T47D (cell line): ENCODE data around the gene GIMAP8.
A peak's percentile ranks its signal among the peaks of the same experiment; 100 is the strongest.
"Not testable (repeated sequence)": the region's sequence is repeated elsewhere in the genome, so short reads cannot be mapped to it uniquely, and the experiment has no call there.

Source experiments
- DNase-seq, 2 experiments: peaks; one replicate each; pipeline versions ENCODE4 v3.0.0 to v3.0.0-alpha.2; 2011 to 2012; ENCODE audit warnings: low read depth in 1 of 2, low spot score in 1 of 2
- JUND ChIP-seq: IDR thresholded peaks from 2 replicates; pipeline ENCODE4 v1.6.1; 2012; ENCODE audit warnings: low read depth
- in situ Hi-C: cut with HindIII; loops from 2 replicates; pipeline ENCODE4 v1.10.0; 2016; ENCODE audit warnings: low sequenced_read_pairs, low pct_unique_long_range_greater_than_20kb

GIMAP8 gene

DNA sequence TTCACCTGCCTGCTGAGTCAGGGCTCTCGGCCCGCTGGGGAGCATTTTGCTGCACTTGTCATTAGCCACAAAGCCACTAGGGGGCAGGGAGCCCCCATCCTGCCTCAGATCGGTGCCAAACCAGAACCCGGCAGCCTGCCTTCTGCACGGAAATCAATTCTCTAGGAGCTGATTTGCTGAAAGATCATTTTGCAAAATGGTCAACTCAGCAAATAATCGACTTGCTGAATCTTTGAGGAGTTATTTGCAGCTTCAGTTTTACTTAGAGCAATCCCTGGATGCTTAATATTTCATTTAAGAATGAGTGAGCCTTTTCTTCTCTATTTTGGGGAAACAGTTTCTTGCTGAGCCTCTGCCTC is 1.7 kb upstream of the GIMAP8 start:
- in situ Hi-C loops: no loop called here
- peak; percentile 62 to 72 for DNase-seq
- no peak for TF ChIP-seq JUND

GRCh38 chr7:150449206-150449952 is 1.1 kb upstream of the GIMAP8 start:
- in situ Hi-C loops: no loop called here
- TF ChIP-seq JUND: no peak
- no peak for DNase-seq

GRCh38 chr7:150451097-150451793 is 815 bp downstream of the GIMAP8 start:
- TF ChIP-seq JUND: no peak
- in situ Hi-C loops: no loop called here
- DNase-seq: no peak

DNA sequence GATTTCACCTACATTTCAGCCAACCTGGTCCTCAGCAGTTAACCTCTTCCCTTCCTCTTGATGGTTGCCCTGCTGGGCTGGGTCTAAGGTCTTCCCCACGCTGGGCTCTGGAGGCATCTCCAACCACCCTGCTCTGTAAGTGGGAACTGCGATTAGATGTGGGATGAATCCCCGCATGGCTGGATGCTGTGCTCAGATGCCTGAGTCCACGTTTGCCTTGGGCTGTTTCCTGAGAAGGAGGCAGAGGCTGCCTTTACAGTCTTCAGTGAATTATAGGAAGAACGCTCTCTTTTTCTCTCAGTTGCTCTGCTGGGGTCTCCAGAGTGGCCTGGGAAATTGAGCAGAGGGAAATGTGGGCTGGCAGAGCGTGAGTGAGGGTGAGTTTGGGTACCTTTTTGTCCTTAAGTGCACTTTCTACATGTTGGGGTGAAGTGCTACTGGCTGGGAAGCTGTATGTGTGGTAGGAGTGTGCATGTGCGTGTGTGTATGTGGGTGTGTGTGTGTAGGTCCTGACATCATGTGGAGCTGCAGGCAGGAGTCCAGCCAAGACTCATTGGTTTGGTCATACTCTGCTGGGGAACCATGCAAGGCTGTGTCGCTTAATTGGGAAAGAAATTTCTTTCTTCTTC is 1.5 kb downstream of the GIMAP8 start:
- TF ChIP-seq JUND: no peak
- in situ Hi-C loops: no loop called here
- no peak for DNase-seq

DNA sequence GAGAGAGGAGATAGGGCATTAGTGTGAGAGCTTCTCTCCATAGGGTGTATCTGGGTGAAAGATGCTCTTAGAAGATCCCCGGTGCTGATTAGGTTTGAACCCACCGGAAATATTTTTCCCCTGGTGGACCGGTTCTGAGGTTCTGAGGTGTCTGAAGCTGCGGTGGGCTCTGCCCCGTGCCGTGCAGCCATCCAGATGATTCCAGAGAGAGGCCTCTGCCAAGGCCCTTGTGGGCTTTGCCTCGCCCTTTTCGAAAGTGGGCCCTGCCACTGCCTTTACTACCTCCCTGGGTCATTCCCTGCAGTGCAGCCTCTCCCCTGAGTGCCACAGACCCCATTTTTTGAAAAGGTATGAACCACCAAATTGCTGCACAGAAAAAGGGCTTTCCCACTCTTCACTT is 2.8 kb downstream of the GIMAP8 start:
- no peak for TF ChIP-seq JUND
- no peak for DNase-seq
- in situ Hi-C loops: no loop called here

DNA sequence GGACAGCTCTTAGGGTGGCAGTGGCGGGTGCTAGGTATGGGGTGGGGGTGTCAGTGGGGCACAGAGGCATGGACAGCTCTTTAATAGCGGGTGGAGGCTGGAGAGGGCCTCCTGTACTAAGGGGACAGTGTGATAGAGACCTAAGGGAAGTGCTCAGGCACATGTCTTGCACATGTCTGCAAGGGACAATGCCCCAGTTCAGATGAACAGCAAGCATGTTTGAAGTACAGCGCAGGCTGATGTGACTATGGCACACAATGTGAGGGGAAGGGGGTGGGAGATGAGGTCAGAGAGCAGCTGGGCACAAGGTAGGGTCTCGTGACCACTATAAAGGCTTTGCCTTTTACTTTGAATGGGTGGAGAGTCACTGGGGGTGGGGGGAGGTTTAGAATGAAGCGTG is 3.5 kb downstream of the GIMAP8 start:
- in situ Hi-C loops: no loop called here
- TF ChIP-seq JUND: no peak
- no peak for DNase-seq

DNA sequence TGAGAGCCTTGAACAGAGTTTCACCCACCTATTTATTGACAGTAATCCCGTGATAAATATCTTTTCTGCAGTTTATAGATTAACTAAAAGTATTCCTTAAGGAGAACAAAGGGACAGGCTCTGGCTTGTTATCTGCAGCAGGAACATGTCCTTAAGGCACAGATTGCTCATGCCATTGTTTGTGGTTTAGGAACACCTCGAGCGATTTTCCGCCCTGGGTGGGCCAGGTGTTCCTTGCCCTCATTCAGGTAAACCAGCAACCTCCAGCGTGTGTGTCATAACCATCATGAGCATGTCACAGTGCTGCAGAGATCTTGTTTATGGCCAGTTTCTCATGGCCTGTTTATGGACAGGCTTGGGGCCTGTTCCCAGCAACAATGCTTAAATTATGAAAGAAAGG is 6.6 kb downstream of the GIMAP8 start:
- in situ Hi-C loops: not testable (repeated sequence)

GRCh38 chr7:150458235-150458634 is 7.8 kb downstream of the GIMAP8 start:
- no peak for DNase-seq
- in situ Hi-C loops: no loop called here
- TF ChIP-seq JUND: no peak

More for the DNA sequence above, 6.6 kb downstream of the GIMAP8 start:
- DNase-seq: not testable (repeated sequence)

DNA sequence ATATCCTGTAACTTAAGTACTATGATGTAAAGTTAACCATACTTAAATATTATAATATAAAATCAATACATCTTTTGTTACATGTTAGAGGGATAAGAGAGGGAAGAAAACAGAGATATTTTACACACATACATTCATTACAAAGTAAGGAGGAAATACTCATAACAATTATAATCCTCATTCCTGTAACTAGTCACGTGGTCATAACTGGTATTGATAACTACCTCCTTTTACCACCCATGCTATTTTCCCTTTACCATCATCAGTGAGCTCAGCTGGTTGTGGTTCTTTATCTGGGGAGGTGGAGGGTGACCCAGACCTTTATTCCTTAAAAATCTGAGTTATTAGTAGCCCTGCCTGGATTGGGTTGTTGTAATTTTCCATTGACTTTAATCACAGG is 8.3 kb downstream of the GIMAP8 start:
- TF ChIP-seq JUND: no peak
- in situ Hi-C loops: no loop called here
- no peak for DNase-seq

GRCh38 chr7:150461520-150461919 is 11.1 kb downstream of the GIMAP8 start:
- no peak for TF ChIP-seq JUND
- no peak for DNase-seq
- in situ Hi-C loops: no loop called here

DNA sequence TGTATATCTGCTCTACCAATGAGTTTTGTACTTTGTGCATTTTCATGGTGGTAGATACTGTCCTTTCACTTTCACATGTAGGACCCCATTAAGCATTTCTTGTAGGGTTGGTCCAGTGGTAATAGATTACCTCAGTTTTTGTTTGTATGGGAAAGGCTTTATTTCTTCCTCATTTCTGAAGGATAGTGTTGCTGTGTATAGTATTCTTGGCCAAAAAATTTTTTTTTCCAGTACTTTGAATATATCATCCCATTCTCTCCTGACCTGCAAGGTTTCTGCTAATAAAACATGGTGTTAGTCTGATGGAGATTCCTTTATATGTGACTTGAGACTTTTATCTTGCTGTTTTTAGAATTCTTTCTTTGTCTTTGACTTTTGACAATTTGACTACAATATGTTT is 12.0 kb downstream of the GIMAP8 start:
- no peak for DNase-seq
- in situ Hi-C loops: no loop called here
- no peak for TF ChIP-seq JUND

- DNase-seq: no peak
- no peak for TF ChIP-seq JUND
- in situ Hi-C loops: no loop called here
Measured at GRCh38 chr7:150463461-150463860, 13.0 kb downstream of the GIMAP8 start.

- TF ChIP-seq JUND: no peak
- no peak for DNase-seq
- in situ Hi-C loops: no loop called here
Measured at GRCh38 chr7:150464962-150465361, 14.5 kb downstream of the GIMAP8 start.
